NCI-H146 treated with DMSO at 0.1 percent for 48 hours (cell line): ENCODE data around the gene DNMBP.
"Not testable (repeated sequence)": the region's sequence is repeated elsewhere in the genome, so short reads cannot be mapped to it uniquely, and the experiment has no call there.

Source experiments
- DNase-seq: peaks from one replicate; lab custom pipeline; 2025; ENCODE audit not compliant: unreplicated experiment; lab: John Stamatoyannopoulos, UW

Gene DNMBP

GRCh38 chr10:99993701-99994689, 15.8 kb downstream of the DNMBP start:
- DNase-seq: no peak

GRCh38 chr10:99985637-99986036, 24.1 kb downstream of the DNMBP start:
- DNase-seq: not testable (repeated sequence)

GRCh38 chr10:99984211-99985034, 25.3 kb downstream of the DNMBP start:
- no peak for DNase-seq

GRCh38 chr10:99983280-99983988, 26.3 kb downstream of the DNMBP start:
- no peak for DNase-seq

GRCh38 chr10:99982728-99983127, 27.0 kb downstream of the DNMBP start:
- no peak for DNase-seq

GRCh38 chr10:99981581-99982199, 28.1 kb downstream of the DNMBP start:
- DNase-seq: no peak

- DNase-seq: no peak
Observed at GRCh38 chr10:99979066-99979685, 30.6 kb downstream of the DNMBP start.

- DNase-seq: no peak
Observed at GRCh38 chr10:99977916-99978315, 31.8 kb downstream of the DNMBP start.

- no peak for DNase-seq
Observed at GRCh38 chr10:99976886-99977665, 32.7 kb downstream of the DNMBP start.

GRCh38 chr10:99975942-99976809, 33.6 kb downstream of the DNMBP start:
- DNase-seq: no peak

- DNase-seq: no peak
Observed at GRCh38 chr10:99975106-99975829, 34.5 kb downstream of the DNMBP start.

GRCh38 chr10:99973190-99973589, 36.6 kb downstream of the DNMBP start:
- DNase-seq: no peak

- DNase-seq: no peak
Observed at GRCh38 chr10:99967961-99968360, 41.8 kb downstream of the DNMBP start.

- DNase-seq: no peak
Observed at GRCh38 chr10:99966306-99966705, 43.4 kb downstream of the DNMBP start.

GRCh38 chr10:99965700-99966099, 44.0 kb downstream of the DNMBP start:
- no peak for DNase-seq

- DNase-seq: no peak
Observed at GRCh38 chr10:99964791-99965190, 45.0 kb downstream of the DNMBP start.

GRCh38 chr10:99963467-99964165, 46.1 kb downstream of the DNMBP start:
- not testable (repeated sequence) for DNase-seq
